ENCODE data around the gene ZNF512.

The ZNF512 gene

GRCh38 chr2:27671235-27671634, 88.4 kb downstream of the ZNF512 start:
- DNase-seq (ENCODE audit: low read depth, low spot score), result no peak
- TF ChIP-seq CTCF (IDR thresholded peaks at IDR 0.05; ENCODE audit: low read depth, low read length), result no peak
- in situ Hi-C loops (cut with HindIII; ENCODE audit: low sequenced_read_pairs), result no loop called here
- no peak overlapping the region for H3K4me3 ChIP-seq (ENCODE audit: low read depth, low read length)

All from astrocyte of the spinal cord (primary cell).